SU-DHL-6 (cell line): ENCODE measurements around the gene ZNF212.

Experiments used
- H2AFZ ChIP-seq: fragments of 200-600 bp; sonication (generic); 2 replicates; pipeline ENCODE4 v1.6.1; 2014; ENCODE audit warnings: low read depth, mild to moderate bottlenecking, moderate library complexity, mixed read lengths, antibody characterized with exemption, low read length; ENCODE audit not compliant: severe bottlenecking
- H3F3A ChIP-seq: fragments of 200-600 bp; shearing (Covaris generic); 2 replicates; pipeline ENCODE4 v1.6.0; 2016; ENCODE audit warnings: antibody characterized with exemption, mild to moderate bottlenecking; ENCODE audit not compliant: insufficient read depth
- H3K27ac ChIP-seq: fragments of 200-600 bp; sonication (generic); 2 replicates; pipeline ENCODE4 v1.5.1; 2016; ENCODE audit warnings: low read depth, mild to moderate bottlenecking, low read length, moderate library complexity, mixed read lengths
- H3K27me3 ChIP-seq: fragments of 200-600 bp; sonication (generic), shearing (Covaris generic); 2 replicates; pipeline ENCODE4 v1.6.0; 2014; ENCODE audit warnings: mild to moderate bottlenecking, low read length
- H3K36me3 ChIP-seq: fragments of 200-600 bp; sonication (generic); 2 replicates; pipeline ENCODE4 v1.6.1; 2014; ENCODE audit warnings: mild to moderate bottlenecking, low read length, mixed read lengths
- H3K4me2 ChIP-seq: fragments of 300-600, 200-600 bp; shearing (Covaris generic), sonication (generic); 2 replicates; pipeline ENCODE4 v1.6.0; 2014; ENCODE audit warnings: low read length, low read depth, mild to moderate bottlenecking; ENCODE audit not compliant: poor library complexity, severe bottlenecking
- H3K4me3 ChIP-seq: fragments of 200-600 bp; sonication (generic); 2 replicates; pipeline ENCODE4 v1.5.1; 2014; ENCODE audit warnings: antibody characterized with exemption, low read length, mild to moderate bottlenecking, mixed read lengths; ENCODE audit not compliant: insufficient read depth, poor library complexity, severe bottlenecking
- H3K79me2 ChIP-seq: fragments of 200-600 bp; sonication (generic); 2 replicates; pipeline ENCODE4 v1.6.1; 2014; ENCODE audit warnings: mild to moderate bottlenecking, low read length, moderate library complexity; ENCODE audit not compliant: insufficient read depth
- H3K9ac ChIP-seq: fragments of 200-600 bp; sonication (generic); 2 replicates; pipeline ENCODE4 v1.7.0; 2014; ENCODE audit warnings: mild to moderate bottlenecking, low read length
- H3K9me2 ChIP-seq: fragments of 200-600 bp; sonication (generic); replicated peaks from 2 replicates; pipeline ENCODE4 v1.6.1; 2014; ENCODE audit warnings: low read length; ENCODE audit not compliant: insufficient read depth
- H3K9me3 ChIP-seq: fragments of 200-600 bp; sonication (generic); 2 replicates; pipeline ENCODE4 v1.6.1; 2014; ENCODE audit warnings: low read length, mixed read lengths; ENCODE audit not compliant: insufficient read depth
- H4K20me1 ChIP-seq: fragments of 200-600 bp; sonication (generic); 2 replicates; pipeline ENCODE4 v1.6.1; 2014; ENCODE audit warnings: low read depth, mild to moderate bottlenecking, antibody characterized with exemption, low read length, moderate library complexity, mixed read lengths
- CTCF ChIP-seq: fragments of 200-600 bp; sonication (generic); IDR thresholded peaks from one replicate; pipeline ENCODE4 v1.5.1; 2017; ENCODE audit warnings: antibody characterized with exemption, mild to moderate bottlenecking, low read length, moderate library complexity; ENCODE audit not compliant: insufficient read depth, poor library complexity, severe bottlenecking
- EZH2phosphoT487 ChIP-seq: fragments of 200-600 bp; sonication (generic), shearing (Covaris generic); conservative IDR thresholded peaks from 2 replicates; pipeline ENCODE4 v1.6.1; 2018; ENCODE audit warnings: mild to moderate bottlenecking, antibody characterized with exemption, low read length, moderate library complexity, mixed read lengths

ZNF212 gene

GRCh38 chr7:149281508-149282330, 42.3 kb downstream of the ZNF212 start:
- no peaks in the 10 kb centered on the region for H3K9me2 ChIP-seq
- H3F3A ChIP-seq, result no peaks in the 10 kb centered on the region
- H3K4me3 ChIP-seq, result no peak overlapping the region
- TF ChIP-seq EZH2phosphoT487, result no peak
- TF ChIP-seq CTCF, result no peak
- H3K9ac ChIP-seq, result no peak overlapping the region
- H3K27ac ChIP-seq, result no peak overlapping the region
- H3K27me3 ChIP-seq, result no peaks in the 10 kb centered on the region
- no peaks in the 10 kb centered on the region for H3K9me3 ChIP-seq
- H3K79me2 ChIP-seq, result no peaks in the 10 kb centered on the region
- H2AFZ ChIP-seq, result no peak overlapping the region
- H3K36me3 ChIP-seq, result no peaks in the 10 kb centered on the region
- no peaks in the 10 kb centered on the region for H4K20me1 ChIP-seq
- no peak overlapping the region for H3K4me2 ChIP-seq

GRCh38 chr7:149282331-149282655, 42.8 kb downstream of the ZNF212 start:
- Histone ChIP-seq H3K9me2 (no peaks in the 10 kb centered on the region), H4K20me1 (no peaks in the 10 kb centered on the region), H2AFZ (no peak overlapping the region), H3K9ac (no peak overlapping the region), H3K36me3 (no peaks in the 10 kb centered on the region), H3K4me3 (no peak overlapping the region), H3K79me2 (no peaks in the 10 kb centered on the region), H3K27me3 (no peaks in the 10 kb centered on the region), H3K27ac (no peak overlapping the region), H3F3A (no peaks in the 10 kb centered on the region), H3K4me2 (no peak overlapping the region), H3K9me3 (no peaks in the 10 kb centered on the region)
- TF ChIP-seq CTCF (no peak), EZH2phosphoT487 (no peak)

GRCh38 chr7:149283321-149283720, 43.9 kb downstream of the ZNF212 start:
- Histone ChIP-seq H3K4me2 (no peak overlapping the region), H2AFZ (no peak overlapping the region), H3K9ac (no peak overlapping the region), H3K79me2 (no peaks in the 10 kb centered on the region), H3F3A (no peaks in the 10 kb centered on the region), H3K27ac (no peak overlapping the region), H4K20me1 (no peaks in the 10 kb centered on the region), H3K4me3 (no peak overlapping the region), H3K9me3 (no peaks in the 10 kb centered on the region), H3K36me3 (no peaks in the 10 kb centered on the region), H3K27me3 (no peaks in the 10 kb centered on the region), H3K9me2 (no peaks in the 10 kb centered on the region)
- TF ChIP-seq CTCF (no peak), EZH2phosphoT487 (no peak)
